Measurements from ENCODE around the gene PPCS. TPM values are rescaled to one million over a fixed set of nuclear protein-coding genes. Genes with fewer than 3 reads are reported as not detected.

The PPCS gene
- total and polyA plus RNA-seq, 9 of the 15 experiments (the other 6 are each of a cell fraction or from before 2014, with no cell fraction given): 7.9 to 34.6 (median 14.8) TPM

DNA sequence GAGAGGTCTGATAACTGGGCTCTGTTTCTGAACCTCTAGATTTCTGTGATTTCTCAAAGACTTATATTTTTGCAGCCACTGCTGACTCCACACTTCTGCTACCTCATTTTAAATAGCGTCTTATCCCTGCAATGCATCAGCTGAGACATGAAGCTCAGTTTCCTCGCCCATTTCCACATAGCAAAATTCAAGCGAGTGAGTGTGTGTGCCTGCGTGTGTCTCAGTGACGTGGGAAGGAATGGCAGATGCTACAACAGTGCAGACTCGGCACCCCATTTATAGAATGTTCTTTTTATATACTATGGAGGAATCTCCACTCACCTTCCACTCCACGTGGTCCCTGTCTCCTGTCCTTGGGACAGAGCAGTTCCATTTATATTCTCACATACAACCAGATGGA lies 36.2 kb upstream of the PPCS start:
- no peaks in the 10 kb centered on the region for H3K9me3 ChIP-seq (replicated peaks; ENCODE audit: control insufficient read depth, insufficient read depth, low read depth, low read length)
- DNase-seq (ENCODE audit: extremely low read depth in 1 of 4, low spot score in 3 of 4) (no peak), FAIRE-seq (no peak), ATAC-seq (no peak)
- no peak overlapping the region for H3K9ac ChIP-seq (ENCODE audit: insufficient read depth in 1 of 2, low read depth in 2 of 2, low read length in 2 of 2)
- POLR2A ChIA-PET: interaction anchor here (1.3 kb wide), 1 partner anchor 14 kb away, joined by 3 read pairs; no protein-coding TSS in a partner anchor
- H3K36me3 ChIP-seq (ENCODE audit: control insufficient read depth, insufficient read depth, low read length): no peaks in the 10 kb centered on the region
- H3K27me3 ChIP-seq (ENCODE audit: control insufficient read depth in 2 of 2, insufficient read depth in 2 of 2, low read length in 2 of 2): peaks cover 50 to 52% of the 10 kb centered on the region in 2 experiments
- TF ChIP-seq ZNF224 (CRISPR knock-in tag; IDR thresholded peaks at IDR 0.05) (no peak), TRIM24 (IDR thresholded peaks at IDR 0.05) (no peak), MEF2A (IDR thresholded peaks at IDR 0.05; ENCODE audit: control insufficient read depth, low read depth, low read length) (no peak), SMAD4 (CRISPR knock-in tag; conservative IDR thresholded peaks at IDR 0.05) (no peak), ZC3H4 (CRISPR knock-in tag; IDR thresholded peaks at IDR 0.05; ENCODE audit: borderline replicate concordance) (no peak), ZNF445 (CRISPR knock-in tag; IDR thresholded peaks at IDR 0.05; ENCODE audit: low read depth) (no peak), HNRNPUL1 (IDR thresholded peaks at IDR 0.05; ENCODE audit: low read length) (no peak), NFE2 (IDR thresholded peaks at IDR 0.05; ENCODE audit: low read depth) (no peak), U2AF1 (optimal IDR thresholded peaks at IDR 0.05; ENCODE audit: low read depth, low read length) (no peak), ZNF77 (CRISPR knock-in tag; IDR thresholded peaks at IDR 0.05) (no peak), PKNOX1 (IDR thresholded peaks at IDR 0.05) (no peak), ELF2 (CRISPR knock-in tag; IDR thresholded peaks at IDR 0.05) (no peak)
- TF ChIP-seq, protein P1, sequence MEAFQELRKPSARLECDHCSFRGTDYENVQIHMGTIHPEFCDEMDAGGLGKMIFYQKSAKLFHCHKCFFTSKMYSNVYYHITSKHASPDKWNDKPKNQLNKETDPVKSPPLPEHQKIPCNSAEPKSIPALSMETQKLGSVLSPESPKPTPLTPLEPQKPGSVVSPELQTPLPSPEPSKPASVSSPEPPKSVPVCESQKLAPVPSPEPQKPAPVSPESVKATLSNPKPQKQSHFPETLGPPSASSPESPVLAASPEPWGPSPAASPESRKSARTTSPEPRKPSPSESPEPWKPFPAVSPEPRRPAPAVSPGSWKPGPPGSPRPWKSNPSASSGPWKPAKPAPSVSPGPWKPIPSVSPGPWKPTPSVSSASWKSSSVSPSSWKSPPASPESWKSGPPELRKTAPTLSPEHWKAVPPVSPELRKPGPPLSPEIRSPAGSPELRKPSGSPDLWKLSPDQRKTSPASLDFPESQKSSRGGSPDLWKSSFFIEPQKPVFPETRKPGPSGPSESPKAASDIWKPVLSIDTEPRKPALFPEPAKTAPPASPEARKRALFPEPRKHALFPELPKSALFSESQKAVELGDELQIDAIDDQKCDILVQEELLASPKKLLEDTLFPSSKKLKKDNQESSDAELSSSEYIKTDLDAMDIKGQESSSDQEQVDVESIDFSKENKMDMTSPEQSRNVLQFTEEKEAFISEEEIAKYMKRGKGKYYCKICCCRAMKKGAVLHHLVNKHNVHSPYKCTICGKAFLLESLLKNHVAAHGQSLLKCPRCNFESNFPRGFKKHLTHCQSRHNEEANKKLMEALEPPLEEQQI (IDR thresholded peaks at IDR 0.05): no peak
- CTCF ChIA-PET (ENCODE audit: low intra/inter-chr PET ratio): no interaction called here
- no peaks in the 10 kb centered on the region for H4K20me1 ChIP-seq (replicated peaks; ENCODE audit: control insufficient read depth, insufficient read depth, low read length)
- intact Hi-C loops (cut with micrococcal nuclease) (no loop called here), in situ Hi-C loops (cut with MboI) (no loop called here)
- no peak overlapping the region for H3K4me3 ChIP-seq
- H3K4me2 ChIP-seq (ENCODE audit: insufficient read depth, low read length): no peak overlapping the region
- no peak overlapping the region for H3K27ac ChIP-seq (ENCODE audit: extremely low read depth, low read depth, low read length)
- no peaks in the 10 kb centered on the region for H3K79me2 ChIP-seq (ENCODE audit: control insufficient read depth, insufficient read depth, low read length)
- 3% methylated on average over 7 of the region's 7 CpGs for whole genome bisulfite sequencing (ENCODE audit: insufficient coverage, low coverage, missing lambda C conversion rate)
- BruUV-seq (replicated peaks): no TSS peak
- no peaks in the 10 kb centered on the region for H3K9me1 ChIP-seq (ENCODE audit: control insufficient read depth, insufficient read depth, low read length)
- H2AFZ ChIP-seq (ENCODE audit: low read depth, low read length): no peak overlapping the region
- H3K4me1 ChIP-seq (replicated peaks in 1 of 2; ENCODE audit: control insufficient read depth in 2 of 2, insufficient read depth in 2 of 2, low read length in 2 of 2): no peaks in the 10 kb centered on the region; a peak in 1 of 5 replicates

Measured in K562 (cell line).